H1 (cell line): ENCODE results near the gene NHLH1. TPM values are rescaled to one million over a fixed set of nuclear protein-coding genes. Genes with fewer than 3 reads are reported as not detected.

Experiments used
- CTCF ChIA-PET: fragments of 300-600 bp; sonication (Branson Sonifier 250); formaldehyde crosslinking; loops from one replicate; lab custom pipeline; 2021; ENCODE audit not compliant: partially characterized antibody; lab: Charles Lee
- POLR2A ChIA-PET: fragments of 300-600 bp; sonication (Branson Sonifier 250); formaldehyde crosslinking; loops from one replicate; lab custom pipeline; 2021; ENCODE audit warnings: inconsistent platforms; ENCODE audit not compliant: partially characterized antibody; lab: Charles Lee
- DNase-seq, 2 experiments: peaks; one replicate each; pipeline versions ENCODE4 v3.0.0 to v3.0.0-alpha.2; 2010 to 2022; ENCODE audit warnings: low spot score in 2 of 2, low read depth in 1 of 2, mixed read lengths in 1 of 2
- FAIRE-seq: peaks from 2 replicates; lab custom pipeline; 2011; peaks lifted over from hg19 to GRCh38; lab: Jason Lieb, UNC
- H2AFZ ChIP-seq: 2 replicates; pipeline ENCODE4 v1.8.1; 2012; ENCODE audit warnings: low read length, inconsistent platforms
- H2AK5ac ChIP-seq: 2 replicates; pipeline ENCODE4 v1.6.1; 2013; ENCODE audit warnings: low read depth, low read length
- H2BK120ac ChIP-seq: replicated peaks from 2 replicates; pipeline ENCODE3; 2013; ENCODE audit warnings: low read depth, low read length, inconsistent platforms
- H2BK12ac ChIP-seq: 2 replicates; pipeline ENCODE4 v1.6.1; 2013; ENCODE audit warnings: low read depth, low read length
- H2BK15ac ChIP-seq: 2 replicates; pipeline ENCODE4 v1.6.1; 2013; ENCODE audit warnings: low read length
- H2BK20ac ChIP-seq: 2 replicates; pipeline ENCODE4 v1.6.1; 2013; ENCODE audit warnings: low read length
- H2BK5ac ChIP-seq: 2 replicates; pipeline ENCODE4 v1.6.1; 2013; ENCODE audit warnings: low read depth, low read length
- H3K14ac ChIP-seq: 2 replicates; pipeline ENCODE4 v1.6.1; 2013; ENCODE audit warnings: inconsistent platforms; ENCODE audit not compliant: insufficient read length
- H3K18ac ChIP-seq: 2 replicates; pipeline ENCODE4 v1.6.1; 2013; ENCODE audit warnings: low read length; ENCODE audit errors: extremely low read depth
- H3K23ac ChIP-seq: 2 replicates; pipeline ENCODE4 v1.6.1; 2013; ENCODE audit warnings: inconsistent platforms; ENCODE audit not compliant: insufficient read length
- H3K23me2 ChIP-seq: 2 replicates; pipeline ENCODE4 v1.6.1; 2013; ENCODE audit warnings: low read depth, low read length
- H3K27ac ChIP-seq: 2 replicates; pipeline ENCODE4 v1.6.1; 2011; ENCODE audit warnings: low read depth, low read length, inconsistent platforms
- H3K27me3 ChIP-seq, 4 experiments: replicated peaks in 1 of 4; 1 replicate in 1 of 4; 2 replicates in 3 of 4; pipeline versions ENCODE4 v1.6.1 to v1.8.1; 2011 to 2013; ENCODE audit warnings: low read length in 3 of 4, mild to moderate bottlenecking in 3 of 4, inconsistent platforms in 2 of 4, mixed read lengths in 2 of 4, moderate library complexity in 1 of 4; ENCODE audit not compliant: control insufficient read depth in 3 of 4, insufficient read depth in 3 of 4; ENCODE audit errors: extremely low read depth in 1 of 4
- H3K36me3 ChIP-seq, 4 experiments: 2 replicates each; pipeline versions ENCODE4 v1.6.1 to v1.8.1; 2011 to 2013; ENCODE audit warnings: mild to moderate bottlenecking in 4 of 4, low read length in 3 of 4, moderate library complexity in 2 of 4, control low read depth in 1 of 4, inconsistent platforms in 1 of 4; ENCODE audit not compliant: insufficient read depth in 4 of 4, control insufficient read depth in 2 of 4
- H3K4ac ChIP-seq: replicated peaks from 2 replicates; pipeline ENCODE3; 2013; ENCODE audit warnings: low read length, low read depth, mixed read lengths, inconsistent platforms; ENCODE audit not compliant: insufficient read length
- H3K4me1 ChIP-seq, 4 experiments: replicated peaks in 1 of 4; 1 replicate in 1 of 4; 2 replicates in 3 of 4; pipeline versions ENCODE4 v1.6.1 to v1.8.1; 2011 to 2013; ENCODE audit warnings: low read length in 3 of 4, inconsistent platforms in 2 of 4, mixed read lengths in 1 of 4; ENCODE audit not compliant: insufficient read depth in 4 of 4, control insufficient read depth in 3 of 4
- H3K4me2 ChIP-seq, 2 experiments: 2 replicates each; pipeline versions ENCODE4 v1.6.1 to v1.8.1; 2011 to 2013; ENCODE audit warnings: low read depth in 2 of 2, low read length in 2 of 2, control low read depth in 1 of 2, inconsistent platforms in 1 of 2, mild to moderate bottlenecking in 1 of 2; ENCODE audit not compliant: insufficient read depth in 1 of 2
- H3K4me3 ChIP-seq, 4 experiments: fragments of 200-600, 300-600 bp in 1 of 4; sonication (generic), shearing (Covaris generic), sonication (Bioruptor Twin) in 1 of 4; 2 replicates each; pipeline versions ENCODE4 v1.5.1 to v1.8.1; 2011 to 2016; ENCODE audit warnings: low read length in 4 of 4, low read depth in 3 of 4, control low read depth in 2 of 4, inconsistent platforms in 2 of 4, mild to moderate bottlenecking in 2 of 4, mixed read lengths in 1 of 4, moderate library complexity in 1 of 4; ENCODE audit not compliant: insufficient read depth in 2 of 4; ENCODE audit errors: extremely low read depth in 1 of 4
- H3K56ac ChIP-seq: replicated peaks from 2 replicates; pipeline ENCODE3; 2013; ENCODE audit warnings: low read depth, mild to moderate bottlenecking, mixed read lengths, low read length, inconsistent platforms; ENCODE audit not compliant: insufficient read length
- H3K79me1 ChIP-seq: 2 replicates; pipeline ENCODE4 v1.6.1; 2013; ENCODE audit warnings: low read depth, low read length, control low read depth
- H3K79me2 ChIP-seq, 2 experiments: 2 replicates each; pipeline versions ENCODE4 v1.6.1 to v1.8.1; 2012 to 2013; ENCODE audit warnings: low read length in 2 of 2, mild to moderate bottlenecking in 2 of 2, inconsistent platforms in 1 of 2; ENCODE audit not compliant: insufficient read depth in 2 of 2, control insufficient read depth in 1 of 2
- H3K9ac ChIP-seq, 4 experiments: replicated peaks in 1 of 4; 1 replicate in 1 of 4; 2 replicates in 3 of 4; pipeline versions ENCODE4 v1.6.1 to v1.8.1; 2011 to 2013; ENCODE audit warnings: low read depth in 3 of 4, low read length in 3 of 4, control low read depth in 2 of 4, mild to moderate bottlenecking in 2 of 4, moderate library complexity in 2 of 4, inconsistent platforms in 1 of 4; ENCODE audit errors: extremely low read depth in 1 of 4
- H3K9me3 ChIP-seq, 2 experiments: 2 replicates each; pipeline versions ENCODE4 v1.6.1 to v1.8.1; 2012 to 2013; ENCODE audit warnings: mild to moderate bottlenecking in 2 of 2, moderate library complexity in 2 of 2, control low read depth in 1 of 2, inconsistent platforms in 1 of 2, low read depth in 1 of 2, low read length in 1 of 2, mixed read lengths in 1 of 2; ENCODE audit not compliant: insufficient read depth in 2 of 2
- H4K20me1 ChIP-seq, 2 experiments: replicated peaks in 1 of 2; 2 replicates each; pipeline versions ENCODE3 to v1.8.1; 2011 to 2013; ENCODE audit warnings: inconsistent platforms in 2 of 2, low read length in 2 of 2, mild to moderate bottlenecking in 1 of 2; ENCODE audit not compliant: insufficient read depth in 2 of 2, control insufficient read depth in 1 of 2
- H4K5ac ChIP-seq: 2 replicates; pipeline ENCODE4 v1.6.1; 2013; ENCODE audit warnings: low read length, low read depth, mixed read lengths, inconsistent platforms; ENCODE audit not compliant: insufficient read length
- H4K8ac ChIP-seq: 2 replicates; pipeline ENCODE4 v1.8.0; 2013; ENCODE audit warnings: mild to moderate bottlenecking, moderate library complexity, low read length, inconsistent platforms; ENCODE audit not compliant: insufficient read depth; ENCODE audit errors: extremely low read depth
- H4K91ac ChIP-seq: replicated peaks from 2 replicates; pipeline ENCODE3; 2013; ENCODE audit warnings: low read length, mixed read lengths, inconsistent platforms; ENCODE audit not compliant: insufficient read length
- FOSL1 ChIP-seq: IDR thresholded peaks from 2 replicates; pipeline ENCODE4 v1.6.1; 2011; ENCODE audit warnings: mild to moderate bottlenecking, low read depth, low read length, moderate library complexity; ENCODE audit not compliant: insufficient read depth
- POLR2AphosphoS5 ChIP-seq: IDR thresholded peaks from 2 replicates; pipeline ENCODE4 v1.6.1; 2011; ENCODE audit warnings: low read depth, low read length
- SIX5 ChIP-seq: IDR thresholded peaks from 2 replicates; pipeline ENCODE4 v1.6.1; 2011; ENCODE audit warnings: mild to moderate bottlenecking, low read depth, low read length
- TAF1 ChIP-seq: IDR thresholded peaks from 2 replicates; pipeline ENCODE4 v1.6.1; 2011; ENCODE audit warnings: mild to moderate bottlenecking, low read depth, low read length
- TBP ChIP-seq: IDR thresholded peaks from 2 replicates; pipeline ENCODE4 v1.6.1; 2011; ENCODE audit warnings: low read depth, low read length, improper control_type of control experiment
- TCF12 ChIP-seq: IDR thresholded peaks from 2 replicates; pipeline ENCODE4 v1.6.1; 2011; ENCODE audit warnings: low read depth, mild to moderate bottlenecking, low read length
- WGBS, 2 experiments: shearing (Covaris generic) in 1 of 2; methylation state at CpG; one replicate each; pipeline versions ENCODE4 v1.1.6 to v1.1.7; 2013 to 2015; ENCODE audit warnings: low lambda C conversion rate in 2 of 2, mixed read lengths in 2 of 2, inconsistent platforms in 1 of 2, low coverage in 1 of 2, missing lambda C conversion rate in 1 of 2; ENCODE audit not compliant: insufficient replicate concordance in 2 of 2, insufficient coverage in 1 of 2, insufficient read length in 1 of 2; ENCODE audit errors: extremely low coverage in 1 of 2, missing lambda C conversion rate in 1 of 2; 5-methylcytosine and 5-hydroxymethylcytosine counted together
- polyA plus RNA-seq, 7 experiments: library from polyadenylated mRNA; depleted of rRNA in 3 of 7; stranded (reverse) in 5 of 7; unstranded in 2 of 7; fragments of >200 nt in 5 of 7; fragments of 200-250 nt in 2 of 7; gene quantifications; 1 replicate in 5 of 7; 2 replicates in 1 of 7; 4 replicates in 1 of 7; pipeline versions ENCODE4 v1.2.1 to v1.2.3, GENCODE V29; 2011 to 2013; ENCODE audit warnings: missing spikeins in 2 of 7, mixed read lengths in 2 of 7
- total RNA-seq: library from RNA; stranded (reverse); fragmentation: NEBNext Ultra II Directional; extraction: Animal tissue kit (Norgen Biotek cat#: 25700); gene quantifications from 2 replicates; pipeline ENCODE4 v1.2.1, GENCODE V29; 2021

NHLH1 gene
- total and polyA plus RNA-seq, 2 of the 8 experiments (the other 6 are each of a cell fraction or from before 2014, with no cell fraction given): 0.39 to 0.91 TPM

- Histone ChIP-seq H2BK20ac (no peak overlapping the region), H4K8ac (no peak overlapping the region), H3K4me1 (peaks cover 14 to 34% (median 26%) of the 10 kb centered on the region in 4 experiments), H3K14ac (no peak overlapping the region), H3K23ac (no peak overlapping the region), H3K56ac (no peak overlapping the region), H3K4me2 (peak overlapping the region; percentile 36 to 50), H3K4me3 (peak overlapping the region in 1 of 4 experiments; percentile 32; a peak in 2 of 8 replicates), H3K4ac (peak overlapping the region; percentile 33), H3K27me3 (no peaks in the 10 kb centered on the region), H2BK12ac (peak overlapping the region; percentile 84; the same call in 1 of the 2 replicates), H3K9ac (peak overlapping the region in 1 of 4 experiments; percentile 34; a peak in 3 of 7 replicates), H4K20me1 (peaks cover 8 to 18% of the 10 kb centered on the region in 2 experiments), H4K91ac (peak overlapping the region; percentile 11), H3K27ac (peak overlapping the region; percentile 80), H2AK5ac (0 out of 2 replicates have a peak overlapping the region, but pooled peaks have one; percentile 26), H2BK120ac (no peak overlapping the region), H3K18ac (0 out of 2 replicates have a peak overlapping the region, but pooled peaks have one; percentile 55), H4K5ac (peak overlapping the region; percentile 48), H3K79me2 (peaks cover 4 to 90% of the 10 kb centered on the region in 2 experiments), H3K36me3 (peaks cover 0 to 5% (median under 1%) of the 10 kb centered on the region in 4 experiments; a peak in 2 of 8 replicates), H3K23me2 (no peaks in the 10 kb centered on the region), H3K79me1 (peaks cover 35% of the 10 kb centered on the region), H2BK15ac (peak overlapping the region; percentile 76), H2BK5ac (peak overlapping the region; percentile 73), H2AFZ (no peak overlapping the region), H3K9me3 (no peaks in the 10 kb centered on the region)
- CTCF ChIA-PET: interaction anchor here (0.5 to 8.5 kb wide), 19 partner anchors 9 to 1009 kb away, joined by 3 to 70 read pairs (median 4); partner anchors contain the start of gene NHLH1
- POLR2A ChIA-PET: interaction anchor here (0.7 to 1.9 kb wide), 8 partner anchors 9 to 58 kb away, joined by 4 to 9 read pairs (median 5); partner anchors contain the start of gene VANGL2
- TF ChIP-seq TCF12 (no peak), FOSL1 (no peak), TAF1 (peak; percentile 44; the same call in 1 of the 2 replicates), SIX5 (peak; percentile 11; the same call in 1 of the 2 replicates), TBP (0 out of 2 replicates have a peak, but pooled peaks have one; percentile 26), POLR2AphosphoS5 (peak; percentile 23; the same call in 1 of the 2 replicates)
- FAIRE-seq (no peak), DNase-seq (peak in 1 of 2 experiments; percentile 72)
- WGBS, 2 experiments: 66% methylated on average over 15 of the region's 19 CpGs; no CpG with 5 or more reads in 1 of the 2 experiments
Observed at GRCh38 chr1:160410406-160411005, 43.6 kb downstream of the NHLH1 start.
